WTC11 (cell line): ENCODE results near the gene PLCL2.

Experiments
- CREB1 ChIP-seq: sonication (generic); formaldehyde crosslinking; IDR thresholded peaks from 2 replicates; pipeline ENCODE4 v1.8.0; 2023; ENCODE audit warnings: mild to moderate bottlenecking, missing genetic modification reagents
- ETV6 ChIP-seq: sonication (generic); formaldehyde crosslinking; IDR thresholded peaks from 2 replicates; pipeline ENCODE4 v1.8.1; 2022; ENCODE audit warnings: mild to moderate bottlenecking, missing genetic modification reagents
- JUN ChIP-seq: sonication (generic); formaldehyde crosslinking; IDR thresholded peaks from 2 replicates; pipeline ENCODE4 v1.8.0; 2023; ENCODE audit warnings: mild to moderate bottlenecking, missing genetic modification reagents
- RELA ChIP-seq: sonication (generic); formaldehyde crosslinking; IDR thresholded peaks from 2 replicates; pipeline ENCODE4 v1.8.1; 2022; ENCODE audit warnings: missing genetic modification reagents, mild to moderate bottlenecking, borderline replicate concordance
- TP53 ChIP-seq: sonication (generic); formaldehyde crosslinking; IDR thresholded peaks from 2 replicates; pipeline ENCODE4 v1.8.1; 2023; ENCODE audit warnings: mild to moderate bottlenecking, missing genetic modification reagents
- ZMAT4 ChIP-seq: fragments of 250-450 bp; sonication (Bioruptor Pico); IDR thresholded peaks from 2 replicates; pipeline ENCODE4 v1.9.0; 2021; ENCODE audit warnings: mild to moderate bottlenecking
- TF ChIP-seq, protein P1 (sequence below): sonication (generic); formaldehyde crosslinking; IDR thresholded peaks from 2 replicates; pipeline ENCODE4 v1.8.1; 2023; ENCODE audit warnings: mild to moderate bottlenecking, missing genetic modification reagents
- TF ChIP-seq, protein P2 (sequence below): fragments of 200-600 bp; IDR thresholded peaks from 2 replicates; pipeline ENCODE4 v1.8.0; 2022; ENCODE audit warnings: antibody characterized with exemption
- TF ChIP-seq, protein P3 (sequence below): sonication (generic); formaldehyde crosslinking; IDR thresholded peaks from 2 replicates; pipeline ENCODE4 v1.8.0; 2023; ENCODE audit warnings: mild to moderate bottlenecking, missing genetic modification reagents

DNA sequence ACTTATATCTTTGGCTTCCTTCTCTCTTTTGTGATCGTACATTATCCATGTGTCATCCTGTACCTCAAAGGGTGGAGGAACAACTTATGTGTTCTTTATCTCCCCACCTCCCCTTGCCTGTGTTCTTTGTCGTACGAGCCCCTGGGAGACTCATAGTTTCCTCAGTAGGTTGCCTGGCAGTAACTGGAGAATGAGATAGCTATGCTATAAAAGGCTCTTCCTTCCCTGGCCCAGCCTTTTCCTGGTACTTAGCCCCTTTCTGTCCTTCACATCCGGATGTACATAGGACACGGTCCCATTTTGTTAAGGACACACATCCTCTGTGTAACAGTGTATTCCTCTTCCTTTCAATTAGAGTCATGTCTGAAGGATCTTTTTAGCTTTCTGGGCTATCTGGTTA lies 32.1 kb downstream of the PLCL2 start:
- TF ChIP-seq, protein P1, sequence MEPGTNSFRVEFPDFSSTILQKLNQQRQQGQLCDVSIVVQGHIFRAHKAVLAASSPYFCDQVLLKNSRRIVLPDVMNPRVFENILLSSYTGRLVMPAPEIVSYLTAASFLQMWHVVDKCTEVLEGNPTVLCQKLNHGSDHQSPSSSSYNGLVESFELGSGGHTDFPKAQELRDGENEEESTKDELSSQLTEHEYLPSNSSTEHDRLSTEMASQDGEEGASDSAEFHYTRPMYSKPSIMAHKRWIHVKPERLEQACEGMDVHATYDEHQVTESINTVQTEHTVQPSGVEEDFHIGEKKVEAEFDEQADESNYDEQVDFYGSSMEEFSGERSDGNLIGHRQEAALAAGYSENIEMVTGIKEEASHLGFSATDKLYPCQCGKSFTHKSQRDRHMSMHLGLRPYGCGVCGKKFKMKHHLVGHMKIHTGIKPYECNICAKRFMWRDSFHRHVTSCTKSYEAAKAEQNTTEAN: no peak
- TF ChIP-seq, protein P2, sequence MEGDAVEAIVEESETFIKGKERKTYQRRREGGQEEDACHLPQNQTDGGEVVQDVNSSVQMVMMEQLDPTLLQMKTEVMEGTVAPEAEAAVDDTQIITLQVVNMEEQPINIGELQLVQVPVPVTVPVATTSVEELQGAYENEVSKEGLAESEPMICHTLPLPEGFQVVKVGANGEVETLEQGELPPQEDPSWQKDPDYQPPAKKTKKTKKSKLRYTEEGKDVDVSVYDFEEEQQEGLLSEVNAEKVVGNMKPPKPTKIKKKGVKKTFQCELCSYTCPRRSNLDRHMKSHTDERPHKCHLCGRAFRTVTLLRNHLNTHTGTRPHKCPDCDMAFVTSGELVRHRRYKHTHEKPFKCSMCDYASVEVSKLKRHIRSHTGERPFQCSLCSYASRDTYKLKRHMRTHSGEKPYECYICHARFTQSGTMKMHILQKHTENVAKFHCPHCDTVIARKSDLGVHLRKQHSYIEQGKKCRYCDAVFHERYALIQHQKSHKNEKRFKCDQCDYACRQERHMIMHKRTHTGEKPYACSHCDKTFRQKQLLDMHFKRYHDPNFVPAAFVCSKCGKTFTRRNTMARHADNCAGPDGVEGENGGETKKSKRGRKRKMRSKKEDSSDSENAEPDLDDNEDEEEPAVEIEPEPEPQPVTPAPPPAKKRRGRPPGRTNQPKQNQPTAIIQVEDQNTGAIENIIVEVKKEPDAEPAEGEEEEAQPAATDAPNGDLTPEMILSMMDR: no peak
- TF ChIP-seq RELA (no peak), ETV6 (CRISPR knock-in tag) (no peak), JUN (CRISPR knock-in tag) (no peak), CREB1 (no peak), ZMAT4 (CRISPR knock-in tag) (no peak), TP53 (CRISPR knock-in tag) (no peak)
- TF ChIP-seq, protein P3, sequence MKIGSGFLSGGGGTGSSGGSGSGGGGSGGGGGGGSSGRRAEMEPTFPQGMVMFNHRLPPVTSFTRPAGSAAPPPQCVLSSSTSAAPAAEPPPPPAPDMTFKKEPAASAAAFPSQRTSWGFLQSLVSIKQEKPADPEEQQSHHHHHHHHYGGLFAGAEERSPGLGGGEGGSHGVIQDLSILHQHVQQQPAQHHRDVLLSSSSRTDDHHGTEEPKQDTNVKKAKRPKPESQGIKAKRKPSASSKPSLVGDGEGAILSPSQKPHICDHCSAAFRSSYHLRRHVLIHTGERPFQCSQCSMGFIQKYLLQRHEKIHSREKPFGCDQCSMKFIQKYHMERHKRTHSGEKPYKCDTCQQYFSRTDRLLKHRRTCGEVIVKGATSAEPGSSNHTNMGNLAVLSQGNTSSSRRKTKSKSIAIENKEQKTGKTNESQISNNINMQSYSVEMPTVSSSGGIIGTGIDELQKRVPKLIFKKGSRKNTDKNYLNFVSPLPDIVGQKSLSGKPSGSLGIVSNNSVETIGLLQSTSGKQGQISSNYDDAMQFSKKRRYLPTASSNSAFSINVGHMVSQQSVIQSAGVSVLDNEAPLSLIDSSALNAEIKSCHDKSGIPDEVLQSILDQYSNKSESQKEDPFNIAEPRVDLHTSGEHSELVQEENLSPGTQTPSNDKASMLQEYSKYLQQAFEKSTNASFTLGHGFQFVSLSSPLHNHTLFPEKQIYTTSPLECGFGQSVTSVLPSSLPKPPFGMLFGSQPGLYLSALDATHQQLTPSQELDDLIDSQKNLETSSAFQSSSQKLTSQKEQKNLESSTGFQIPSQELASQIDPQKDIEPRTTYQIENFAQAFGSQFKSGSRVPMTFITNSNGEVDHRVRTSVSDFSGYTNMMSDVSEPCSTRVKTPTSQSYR (CRISPR knock-in tag): no peak
